Measurements from ENCODE around the gene GFPT2. TPM values are rescaled to one million over a fixed set of nuclear protein-coding genes. Genes with fewer than 3 reads are reported as not detected.

GFPT2 gene
- total RNA-seq, 1 donor from 2014 or later: 13.8 TPM

DNA sequence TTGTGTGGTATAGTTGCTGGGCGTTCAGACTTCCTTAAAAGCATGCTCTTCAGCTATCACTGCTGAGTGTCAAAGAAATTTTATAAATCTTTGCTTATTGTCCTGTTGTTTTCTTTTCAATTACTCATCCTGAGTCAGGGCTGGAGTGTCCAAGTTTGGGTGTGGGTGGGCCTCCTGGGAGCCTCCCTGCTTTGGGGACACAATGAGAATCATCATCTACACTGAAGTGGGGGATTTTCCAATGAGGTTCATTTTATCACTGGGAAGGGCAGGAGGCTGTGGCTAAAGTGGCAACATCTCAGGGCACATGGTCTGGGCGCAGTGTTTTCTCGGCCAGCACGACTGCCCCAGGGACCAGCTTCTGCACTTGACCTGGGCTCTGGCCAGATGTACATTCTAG is 19.5 kb downstream of the GFPT2 start:
- peak; percentile 30 for DNase-seq (ENCODE audit: low read depth)

DNA sequence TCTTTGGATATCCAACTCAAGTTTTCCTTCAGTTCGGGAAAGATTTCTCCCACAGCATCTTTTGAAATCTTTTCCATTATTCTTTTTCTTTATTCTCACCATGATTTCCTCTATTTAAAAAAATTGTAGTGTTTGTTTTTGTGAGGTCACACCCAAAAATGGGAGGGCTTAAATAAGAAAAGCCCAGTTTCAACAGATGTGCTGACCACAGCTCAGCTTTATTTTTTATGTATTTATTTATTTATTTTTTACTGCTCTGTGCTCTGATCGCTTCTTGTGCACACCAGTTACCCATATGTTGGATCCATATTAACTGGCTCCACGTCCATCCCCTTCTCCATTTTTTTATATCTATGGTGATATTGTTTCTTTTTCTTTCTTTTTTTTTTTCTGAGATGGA is 20.3 kb downstream of the GFPT2 start:
- peak; percentile 17 for DNase-seq (ENCODE audit: low read depth)

DNA sequence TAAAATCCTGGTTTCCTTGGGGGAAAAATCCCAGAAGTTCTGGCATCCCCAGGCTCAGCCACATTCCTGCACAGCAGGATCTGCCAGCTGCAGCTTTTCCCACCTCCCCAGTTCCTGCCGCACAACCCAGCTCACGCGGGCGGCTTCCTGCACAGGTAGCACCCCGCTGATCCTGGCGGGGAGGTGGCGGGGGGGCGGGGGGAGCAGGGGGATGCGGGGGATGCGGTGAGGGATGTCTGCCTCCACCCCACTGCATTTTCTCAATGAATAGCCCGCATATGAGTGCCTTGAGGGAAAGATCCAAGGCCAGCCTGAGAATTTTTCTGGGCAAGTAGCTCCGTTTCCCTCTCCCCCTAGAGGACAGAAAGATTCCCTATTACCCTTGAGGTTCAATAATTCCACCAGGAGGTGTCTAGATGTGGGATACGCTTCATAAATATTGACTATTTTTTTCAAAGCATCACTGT is 21.1 kb downstream of the GFPT2 start:
- DNase-seq (ENCODE audit: low read depth): no peak

DNA sequence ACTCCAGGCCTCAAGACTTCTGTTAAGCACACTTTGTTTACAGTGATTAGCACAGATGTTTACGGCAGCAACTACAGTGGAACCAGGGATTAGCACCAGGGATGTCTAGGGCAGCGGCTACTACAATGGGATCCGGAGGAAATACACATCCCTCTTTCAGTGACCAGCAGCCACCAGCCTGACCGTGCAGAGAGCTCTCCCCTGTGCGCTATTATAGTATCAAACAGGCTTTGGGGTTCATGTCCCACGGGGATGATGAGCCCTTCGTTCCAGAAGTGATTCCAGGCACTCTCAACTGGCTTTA is 21.5 kb downstream of the GFPT2 start:
- peak; percentile 31 for DNase-seq (ENCODE audit: low read depth)

DNA sequence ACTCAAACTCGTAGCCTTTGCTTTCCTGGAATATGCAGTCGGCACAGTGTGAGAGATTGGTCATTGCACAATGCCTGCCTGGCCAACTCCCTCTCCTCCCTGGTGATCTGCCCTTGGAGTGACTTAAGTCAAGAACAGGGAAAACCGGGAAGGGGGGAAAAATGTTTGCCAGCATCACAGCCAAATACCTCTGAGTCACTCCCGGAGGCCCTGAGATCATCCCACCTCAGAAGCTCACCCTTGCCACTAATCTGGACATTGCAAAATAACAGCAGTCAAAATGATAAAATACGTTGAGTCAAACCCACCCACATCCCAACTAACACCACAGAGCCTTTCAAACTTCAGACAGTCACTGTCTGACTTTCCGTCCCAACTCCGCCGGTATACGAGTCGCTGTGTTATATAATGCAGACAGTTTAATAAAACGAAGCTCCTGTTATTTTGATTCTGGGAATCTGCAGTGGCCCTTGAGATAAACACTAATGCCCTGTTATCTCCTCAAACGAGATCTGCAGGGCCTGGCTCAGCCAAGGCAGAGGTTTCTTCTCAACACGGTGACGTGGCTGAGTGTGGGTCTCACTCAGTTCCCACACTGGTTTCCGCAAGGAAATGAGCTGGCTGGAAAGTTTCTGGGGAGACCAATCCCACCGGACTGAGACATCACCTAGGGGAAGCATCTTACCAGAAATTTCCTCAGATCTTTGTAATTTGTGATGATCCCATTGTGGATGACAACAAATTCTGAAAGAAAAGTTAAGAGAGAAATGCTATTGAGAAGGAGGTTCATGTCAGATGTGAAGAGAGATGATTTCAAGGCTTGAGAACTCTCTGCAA is 22.1 kb downstream of the GFPT2 start:
- peak; percentile 73 for DNase-seq (ENCODE audit: low read depth)

DNA sequence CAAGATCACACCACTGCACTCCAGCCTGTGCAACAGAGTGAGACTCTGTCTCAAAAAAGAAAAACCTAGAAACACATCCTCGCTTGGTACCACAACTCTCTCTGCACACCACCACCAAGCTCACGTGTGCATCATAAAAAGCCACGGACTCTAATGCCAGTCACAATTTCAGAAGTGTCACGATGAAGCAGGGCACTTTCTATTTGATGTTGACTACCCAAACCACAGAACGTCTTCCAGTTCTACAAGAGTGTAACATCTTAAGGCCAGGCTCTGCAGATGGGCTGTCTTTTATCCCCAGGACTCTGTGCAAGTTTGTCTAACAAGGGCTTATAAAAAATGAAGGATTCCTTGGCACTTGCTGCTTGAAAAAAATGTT is 22.9 kb downstream of the GFPT2 start:
- DNase-seq (ENCODE audit: low read depth): no peak

DNA sequence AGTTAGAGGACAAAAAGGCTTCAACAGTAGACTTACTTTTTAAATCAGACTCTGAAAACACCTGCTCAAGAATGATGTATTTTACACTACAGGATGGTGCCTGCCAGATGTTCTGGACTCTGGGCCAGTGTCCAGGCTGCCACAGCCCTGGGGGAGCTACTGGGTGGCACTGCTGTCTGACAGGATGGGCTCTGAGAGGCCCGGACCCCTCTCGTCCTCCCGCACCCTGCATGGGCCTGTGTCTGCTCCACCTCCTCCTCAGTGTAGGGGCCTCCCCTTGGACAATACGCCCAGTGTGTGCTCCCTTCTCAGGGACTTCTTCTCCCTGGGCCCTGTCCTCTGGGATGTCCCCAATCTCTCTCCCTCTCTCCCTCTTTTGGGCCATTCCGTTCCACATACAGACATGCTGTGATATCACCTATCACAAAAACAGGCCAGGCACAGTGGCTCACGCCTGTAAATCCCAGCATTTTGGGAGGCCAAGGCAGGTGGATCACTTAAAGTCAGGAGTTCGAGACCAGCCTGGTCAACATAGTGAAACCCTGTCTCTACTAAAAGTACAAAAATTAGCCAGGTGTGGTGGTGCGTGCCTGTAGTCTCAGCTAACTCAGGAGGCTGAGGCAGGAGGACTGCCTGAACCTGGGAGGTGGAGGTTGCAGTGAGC is 23.4 kb downstream of the GFPT2 start:
- no peak for DNase-seq (ENCODE audit: low read depth)

DNA sequence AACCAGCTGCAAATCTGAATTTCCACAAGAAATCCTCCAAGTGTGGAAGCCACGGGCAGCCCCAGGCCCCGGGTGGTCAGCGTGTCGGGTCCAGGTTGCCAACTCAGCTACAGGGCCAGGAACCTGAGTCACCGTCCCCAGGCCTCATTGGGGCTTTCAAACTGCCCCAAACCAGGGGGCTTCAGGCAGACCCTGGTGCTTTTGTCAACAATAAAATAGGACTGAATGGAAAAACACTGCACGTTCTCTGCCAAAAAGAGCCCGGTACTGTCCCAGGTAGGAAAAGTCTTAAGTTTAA is 24.0 kb downstream of the GFPT2 start:
- no peak for DNase-seq (ENCODE audit: low read depth)

DNA sequence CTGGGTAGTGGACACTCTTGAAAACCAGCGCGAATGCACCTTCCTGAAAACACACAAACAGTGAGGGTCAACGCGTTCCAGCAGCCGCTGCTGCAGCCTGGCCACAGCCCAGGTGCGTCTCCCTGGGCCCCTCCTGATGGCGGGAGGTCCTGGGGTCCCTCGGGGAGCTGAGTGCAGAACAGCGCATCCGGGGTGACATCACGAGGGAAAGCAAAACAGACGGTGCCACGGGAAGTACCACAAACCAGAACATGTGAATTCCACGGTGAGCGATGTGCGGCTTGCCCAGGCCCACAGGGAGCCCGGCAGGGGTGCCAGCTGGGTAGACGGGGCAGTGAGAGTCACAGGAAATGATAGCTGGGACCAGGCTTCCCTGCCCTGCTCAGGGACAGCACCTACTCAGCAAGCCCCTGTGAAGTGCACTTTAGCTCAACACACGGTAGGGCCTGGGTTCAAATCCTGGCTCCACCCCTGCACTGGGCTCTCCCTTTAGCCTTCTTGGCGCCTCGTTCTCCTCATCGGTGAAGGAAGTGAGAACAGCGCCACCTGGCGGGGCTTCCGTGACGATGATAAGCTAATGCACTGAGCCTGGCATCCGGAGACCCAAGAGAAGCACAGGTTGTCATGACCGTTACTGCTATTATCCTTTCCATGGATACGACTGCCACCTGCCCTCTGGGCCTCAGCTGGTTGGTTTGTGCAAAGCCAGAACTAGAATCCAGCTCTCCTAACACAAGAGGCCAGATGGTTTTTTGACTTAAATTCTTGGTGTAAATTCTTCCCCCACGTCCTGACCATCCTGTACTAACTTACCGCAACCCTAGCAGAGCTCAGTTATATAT is 24.6 kb downstream of the GFPT2 start:
- DNase-seq (ENCODE audit: low read depth): peak; percentile 72

DNA sequence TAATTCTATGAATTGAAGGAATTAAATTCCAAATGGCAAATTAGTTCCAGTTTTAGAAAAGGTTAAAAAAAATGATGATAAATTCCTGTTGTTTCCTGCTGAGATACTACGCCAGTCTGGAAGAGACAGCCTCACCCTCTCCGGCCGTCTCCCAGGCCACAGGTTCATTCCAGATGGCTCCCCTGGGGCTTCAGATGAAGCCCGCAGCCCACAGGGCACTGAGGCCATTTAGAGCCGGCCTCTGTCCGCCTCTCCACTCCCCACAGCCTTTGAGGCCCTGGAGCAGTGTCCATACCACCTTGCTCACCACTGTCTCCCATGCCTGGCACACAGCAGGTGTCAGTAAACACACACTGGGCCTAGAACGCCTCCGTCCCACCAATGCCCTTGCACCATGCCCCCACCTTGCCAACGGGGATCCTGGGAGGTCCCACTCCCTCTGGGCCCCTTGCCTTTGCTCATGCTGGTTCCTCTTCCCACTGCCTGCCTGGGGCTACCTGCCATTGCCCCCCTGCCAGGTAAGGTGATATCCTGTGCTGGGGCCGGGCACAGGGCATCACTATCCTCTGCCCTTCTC is 26.1 kb downstream of the GFPT2 start:
- no peak for DNase-seq (ENCODE audit: low read depth)

DNA sequence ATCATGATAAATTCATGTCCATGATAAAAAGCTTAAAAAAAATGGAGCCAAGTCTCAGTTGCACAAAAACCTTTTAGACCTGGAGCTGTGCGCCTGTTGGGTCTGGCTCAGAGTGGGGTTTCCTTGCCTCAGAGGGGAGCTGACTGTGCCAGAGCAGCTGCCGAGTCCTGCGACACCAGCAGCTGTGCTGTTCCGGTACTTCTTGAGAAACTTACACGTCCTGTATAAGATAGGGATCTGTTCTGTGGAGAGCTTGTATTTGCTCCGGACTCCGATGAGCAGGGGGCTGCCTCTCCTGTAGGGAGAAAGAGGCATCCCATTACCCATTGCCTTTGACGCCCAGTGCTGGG is 28.6 kb downstream of the GFPT2 start:
- no peak for DNase-seq (ENCODE audit: low read depth)

DNA sequence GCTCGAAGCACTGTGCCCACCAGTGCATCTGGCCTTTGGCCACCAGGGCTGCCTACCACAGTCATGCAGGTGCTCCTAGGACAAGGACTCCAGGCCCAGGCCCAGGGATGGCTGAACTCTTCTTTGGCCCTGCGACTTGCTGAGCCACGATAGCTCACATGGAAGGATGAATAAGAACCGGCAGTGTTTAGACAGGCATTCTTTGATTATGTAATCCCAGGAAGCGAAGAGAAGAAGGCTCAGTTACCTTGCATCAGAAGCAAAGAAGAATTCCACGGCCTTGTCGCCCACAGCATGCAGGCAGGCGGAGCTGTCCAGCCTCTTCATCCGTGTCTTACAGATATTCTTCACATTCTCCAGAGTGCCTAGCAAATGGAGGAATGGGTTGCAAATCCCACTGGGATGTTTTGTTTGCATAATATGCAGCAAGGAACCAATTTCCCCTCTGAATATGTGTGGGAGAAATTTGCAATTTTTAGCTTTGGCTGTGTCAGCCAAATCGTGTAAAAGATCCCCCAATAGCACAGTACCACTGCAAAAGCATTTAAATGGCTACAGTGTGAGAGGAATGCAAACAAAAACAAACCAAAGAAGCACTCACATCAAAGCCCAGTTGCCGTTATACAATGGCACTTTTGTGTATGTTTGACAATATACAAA is 29.1 kb downstream of the GFPT2 start:
- DNase-seq (ENCODE audit: low read depth): no peak

DNA sequence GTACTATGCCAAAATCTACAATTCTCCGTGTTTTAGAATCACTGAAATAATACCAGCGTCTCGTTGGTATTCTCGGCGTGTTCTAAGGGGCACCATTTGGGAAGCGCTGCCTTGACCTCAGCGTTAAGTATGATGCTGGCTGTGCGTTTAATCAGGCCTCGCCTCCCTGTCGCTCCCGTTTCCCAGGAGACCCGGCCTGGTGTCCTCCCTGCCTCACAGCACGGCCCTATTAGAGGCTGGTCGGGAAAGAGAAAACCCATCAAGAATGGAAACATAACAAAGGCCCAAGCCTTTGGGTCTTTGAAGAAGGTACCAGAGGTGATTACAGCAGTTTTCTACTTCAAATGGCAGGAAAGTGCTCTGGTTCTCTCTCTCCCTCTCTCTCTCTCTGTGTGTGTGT is 30.0 kb downstream of the GFPT2 start:
- no peak for DNase-seq (ENCODE audit: low read depth)

DNA sequence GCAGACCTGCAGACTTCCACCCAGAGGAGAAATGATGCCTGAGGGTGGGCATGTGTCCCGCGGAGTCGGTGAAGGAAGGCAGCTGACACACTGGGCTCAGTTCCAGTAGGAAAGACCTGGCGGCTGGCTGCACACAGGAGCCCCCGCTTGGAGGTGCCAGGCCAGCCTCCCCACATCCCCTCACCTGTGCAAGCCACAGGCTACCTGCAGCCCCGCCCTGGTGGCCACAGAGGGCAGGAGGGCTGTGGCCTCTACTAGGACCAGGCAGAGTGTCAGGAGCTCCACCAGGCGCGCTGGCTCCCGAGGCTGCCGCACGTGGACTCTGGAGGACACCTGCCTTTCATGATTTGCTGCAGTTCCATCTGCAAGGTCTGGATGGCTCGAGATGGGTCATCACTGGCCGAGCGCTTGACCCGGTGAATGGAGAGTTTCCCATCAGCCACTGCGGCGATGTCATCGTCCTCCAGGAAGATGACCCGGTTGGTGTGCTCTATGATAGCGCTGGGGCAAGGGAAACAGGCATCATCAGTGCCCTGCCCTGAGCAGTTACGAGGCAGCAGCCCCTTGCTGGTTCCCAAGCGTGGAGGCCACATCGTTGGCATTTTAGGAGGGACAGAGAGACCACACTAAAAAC is 34.6 kb downstream of the GFPT2 start:
- DNase-seq (ENCODE audit: low read depth): no peak

DNA sequence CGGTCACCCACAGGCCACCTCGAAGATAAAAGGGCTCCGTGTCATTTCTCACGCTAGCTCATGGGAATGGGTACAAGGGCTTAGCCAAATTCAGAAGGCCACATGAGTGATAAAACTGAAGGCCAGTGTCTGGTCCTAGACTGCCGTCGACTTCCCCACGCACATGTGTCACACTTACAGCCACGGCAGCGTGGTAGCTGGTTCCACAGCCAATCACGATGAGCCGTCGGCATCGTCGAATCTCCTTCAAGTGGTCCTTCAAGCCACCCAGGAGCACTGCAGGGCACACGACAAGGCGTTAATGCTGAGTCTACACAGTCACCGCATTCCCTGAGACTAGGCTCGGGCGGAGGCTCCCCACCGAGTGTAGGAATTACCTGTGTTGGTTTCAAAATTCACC is 36.5 kb downstream of the GFPT2 start:
- DNase-seq (ENCODE audit: low read depth): no peak

DNA sequence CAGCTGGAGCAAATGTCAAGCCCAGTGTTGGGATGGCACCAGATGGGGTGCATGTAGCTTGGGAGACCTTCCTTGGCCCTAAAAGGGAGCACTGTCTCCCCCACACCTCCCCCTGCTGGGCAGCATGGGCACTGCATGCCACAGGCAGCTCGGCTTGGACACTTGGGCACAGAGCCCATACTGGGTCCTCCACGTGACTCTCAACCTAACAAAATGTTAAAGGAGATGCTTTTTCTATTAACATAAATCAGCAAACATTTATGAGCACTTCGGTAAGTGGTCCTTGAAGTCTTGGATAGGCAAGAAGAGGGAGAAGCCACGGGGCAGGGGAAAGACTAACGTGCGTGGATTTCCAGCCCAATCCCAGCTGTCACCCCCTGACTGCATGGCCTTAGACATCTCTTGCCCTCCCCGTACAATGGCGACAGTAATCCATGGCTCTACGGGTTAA is 37.3 kb downstream of the GFPT2 start:
- peak; percentile 71 for DNase-seq (ENCODE audit: low read depth)

DNA sequence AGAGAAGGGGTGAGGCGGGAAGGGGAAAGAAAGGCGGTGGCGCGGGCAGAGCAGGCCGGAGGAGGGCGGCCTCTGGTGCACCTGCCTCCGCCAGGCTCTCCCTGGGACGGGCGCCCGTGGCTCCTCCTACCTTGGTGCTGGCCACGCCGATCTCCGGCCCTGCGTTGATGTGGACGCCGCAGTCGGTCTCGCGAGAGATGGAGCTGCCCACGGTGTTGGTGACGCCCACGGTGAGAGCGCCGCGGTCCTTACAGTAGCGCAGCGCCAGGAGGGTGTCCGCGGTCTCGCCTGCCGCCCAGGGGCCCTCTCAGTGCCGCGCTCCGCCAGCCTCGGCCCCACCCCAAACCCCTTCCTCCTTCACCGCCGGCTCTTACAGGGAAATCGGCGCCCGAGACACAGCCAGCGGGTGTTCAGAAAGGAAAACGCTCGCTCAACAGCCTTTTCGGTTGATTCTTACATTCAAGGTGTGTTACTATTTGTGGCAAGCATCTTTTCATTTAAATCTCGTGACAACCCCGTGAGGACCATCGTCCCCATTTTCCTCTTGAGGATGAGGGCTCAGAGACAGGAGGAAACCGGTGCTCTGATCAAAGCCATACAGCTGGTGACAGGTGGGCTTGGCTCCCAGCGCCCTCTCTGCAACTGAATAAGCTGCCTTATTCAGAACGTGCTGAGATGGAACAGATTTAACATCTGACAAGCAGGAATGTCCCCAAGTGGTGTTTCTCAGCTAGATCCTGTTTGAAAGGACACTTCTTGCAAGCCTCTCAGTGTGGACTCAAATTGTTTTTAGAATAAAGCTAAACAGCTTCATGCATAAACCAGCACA is 39.2 kb downstream of the GFPT2 start:
- no peak for DNase-seq (ENCODE audit: low read depth)

DNA sequence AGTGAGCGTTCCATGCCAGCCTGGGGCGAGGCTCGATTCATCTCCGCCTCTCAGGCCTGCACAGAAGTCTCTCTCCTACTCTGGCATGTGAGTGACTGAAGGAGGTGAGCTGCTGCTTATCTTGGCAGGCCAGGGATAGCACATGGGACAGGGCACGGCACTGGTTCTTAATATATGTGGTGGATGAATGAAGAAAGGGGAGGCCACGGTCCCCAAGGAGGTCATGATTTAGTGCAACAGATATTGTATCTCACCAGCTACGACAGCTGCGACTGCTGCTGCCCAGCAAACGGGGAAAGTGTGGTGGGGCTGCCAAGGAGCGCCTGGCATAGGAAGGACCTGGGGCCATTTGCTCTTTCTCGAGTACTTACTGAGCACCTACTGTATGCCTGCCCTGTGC is 41.9 kb downstream of the GFPT2 start:
- DNase-seq (ENCODE audit: low read depth): peak; percentile 64

DNA sequence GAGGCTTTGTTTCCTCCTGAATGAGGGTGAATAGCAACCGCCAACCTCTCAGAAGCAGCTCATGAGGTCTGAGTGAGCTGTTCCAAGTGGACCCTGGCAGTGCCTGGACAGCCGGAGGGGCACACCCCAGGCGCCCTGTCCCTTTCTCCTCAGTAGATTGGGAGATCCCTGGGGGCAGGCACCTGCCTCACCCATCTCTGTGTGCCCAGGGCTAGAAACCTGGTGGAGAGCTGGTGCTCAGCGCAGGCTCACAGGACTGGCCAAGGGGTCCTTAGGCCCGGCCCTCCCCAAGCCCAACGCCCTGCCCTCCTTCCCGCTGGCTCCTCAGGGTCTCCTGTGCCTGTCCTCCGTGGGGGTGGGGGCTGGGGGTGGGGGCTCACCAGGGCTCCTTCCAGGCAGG is 46.3 kb downstream of the GFPT2 start:
- DNase-seq (ENCODE audit: low read depth): no peak

DNA sequence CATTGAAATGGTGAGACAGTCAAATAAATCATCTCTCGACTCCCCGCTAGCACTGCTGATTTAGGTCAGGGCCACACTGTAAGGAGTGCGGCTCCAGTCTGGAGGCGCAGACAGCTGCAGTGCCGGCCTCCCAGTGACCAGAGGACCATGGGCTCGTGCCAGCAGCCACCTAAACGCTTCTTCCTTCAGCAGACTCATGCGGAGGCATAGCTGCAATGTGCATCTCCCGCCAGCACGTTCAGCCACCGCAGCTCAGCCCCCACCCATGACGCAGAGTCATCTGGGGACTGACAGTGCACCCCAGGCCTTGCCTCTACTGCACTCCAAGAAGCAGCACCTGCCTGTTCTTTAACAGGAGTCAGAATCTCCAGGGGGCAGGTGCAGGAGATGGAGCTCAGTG is 47.7 kb downstream of the GFPT2 start:
- no peak for DNase-seq (ENCODE audit: low read depth)

Data from myocyte (in vitro differentiated cells).